ENCODE results near the gene VIL1.

Gene VIL1

GRCh38 chr2:218395090-218395444, 23.9 kb upstream of the VIL1 start:
- no peak for DNase-seq (ENCODE audit: low spot score)

GRCh38 chr2:218395456-218395825, 23.5 kb upstream of the VIL1 start:
- no peak for DNase-seq (ENCODE audit: low spot score)

- DNase-seq (ENCODE audit: low spot score), result peak; percentile 95
These were observed 22.9 kb upstream of the VIL1 start for GRCh38 chr2:218395826-218396687.

DNA sequence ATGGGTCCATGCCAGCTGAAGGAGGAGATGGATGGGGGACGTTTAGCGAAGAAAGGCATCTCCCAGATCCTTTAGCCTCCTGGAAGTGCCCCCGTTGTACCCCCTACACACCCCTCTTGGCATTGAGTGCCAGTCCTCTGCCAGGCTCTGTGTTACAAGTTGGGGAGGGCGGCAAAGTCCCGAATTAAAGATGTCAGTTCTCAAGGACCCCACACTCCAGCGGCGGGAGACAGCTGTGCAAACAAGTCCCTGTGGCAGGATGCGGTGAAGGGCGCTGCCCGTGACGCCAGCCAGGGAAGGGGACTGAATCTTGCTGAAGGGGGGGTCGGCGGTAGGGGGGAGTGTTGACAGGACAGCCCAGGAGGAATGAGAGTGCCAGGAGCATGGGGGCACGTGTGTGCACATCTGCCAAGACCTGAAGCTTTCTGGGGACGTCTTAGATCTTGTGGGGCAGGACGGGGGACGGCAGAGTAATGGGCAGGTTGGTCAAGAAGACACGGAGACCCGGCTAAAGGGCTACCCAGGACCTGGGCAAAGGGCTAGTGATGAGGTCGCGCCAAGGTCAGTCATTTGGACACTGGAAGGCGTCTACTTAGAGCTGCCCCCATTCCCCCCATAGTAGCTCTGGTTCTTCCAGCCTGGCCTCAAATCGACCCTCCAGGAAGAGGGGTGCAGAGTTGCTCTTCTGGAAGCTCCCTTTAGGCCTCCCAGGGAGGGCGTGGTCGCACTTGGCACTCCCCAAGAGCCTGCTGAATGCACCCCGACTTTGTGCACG, 22.0 kb upstream of the VIL1 start:
- DNase-seq (ENCODE audit: low spot score), result peak; percentile 76

DNA sequence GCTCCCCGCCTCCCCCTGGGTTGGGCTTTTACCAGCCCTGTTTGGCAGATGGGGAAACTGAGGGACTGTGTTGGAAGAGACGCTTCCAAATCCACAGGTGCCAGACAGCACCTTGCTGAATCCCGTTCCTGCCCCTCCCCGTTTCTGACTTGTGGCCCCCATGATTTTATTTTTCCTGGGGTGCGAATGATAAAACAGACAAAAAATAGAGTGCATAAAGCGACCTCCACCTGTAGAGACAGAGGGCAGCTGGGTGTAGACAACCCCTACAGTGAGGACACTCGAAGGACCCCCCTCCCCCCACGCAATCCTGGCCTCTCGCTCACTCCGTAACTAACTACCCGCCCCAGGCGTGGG, 21.5 kb upstream of the VIL1 start:
- no peak for DNase-seq (ENCODE audit: low spot score)

GRCh38 chr2:218397820-218398436, 21.0 kb upstream of the VIL1 start:
- no peak for DNase-seq (ENCODE audit: low spot score)

DNA sequence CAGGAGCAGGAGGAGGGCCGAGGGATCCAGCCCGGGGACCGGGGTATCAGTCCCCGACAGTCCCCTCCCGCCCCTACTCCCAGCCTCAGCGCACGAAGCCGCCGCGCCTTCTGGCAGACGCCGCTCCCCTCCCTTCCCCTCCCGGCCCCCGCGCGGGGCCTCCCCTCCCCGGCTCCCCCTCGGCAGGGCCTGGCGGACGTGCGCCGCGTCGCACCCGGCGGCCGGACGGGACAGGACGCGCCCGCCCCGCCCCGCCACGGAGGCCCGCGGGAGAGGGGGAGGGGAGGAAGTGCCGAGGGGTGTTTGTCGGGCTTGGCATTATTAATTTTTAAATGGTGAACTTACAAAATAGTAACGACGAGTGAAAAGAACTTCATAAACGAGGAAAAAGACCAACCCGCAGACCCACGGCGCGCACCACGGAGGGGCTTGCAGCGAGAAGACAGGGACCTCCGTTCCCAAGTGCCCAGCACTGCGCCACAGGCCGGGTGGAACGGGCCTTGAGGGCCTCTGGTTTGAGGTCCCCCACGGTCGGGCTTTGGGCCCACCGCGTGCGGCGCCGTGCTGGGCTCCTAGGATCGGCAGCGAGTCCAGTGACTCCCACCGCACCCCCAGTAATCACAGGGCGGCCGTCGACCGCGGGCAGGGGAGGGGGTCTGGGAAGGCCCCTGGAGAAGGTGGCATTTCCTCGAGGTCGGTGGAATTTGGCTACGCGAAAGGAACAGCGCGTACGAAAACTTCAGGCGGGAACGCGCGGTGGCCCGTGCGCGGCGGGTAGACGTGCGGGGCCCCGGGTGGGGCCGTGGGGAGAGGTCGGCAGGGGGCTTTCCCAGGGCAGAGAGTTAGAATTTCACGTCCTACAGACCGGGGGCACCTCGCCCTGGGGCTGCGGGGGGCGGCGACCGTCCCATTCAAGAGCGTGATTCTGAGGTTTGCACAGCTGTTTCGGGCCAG, 20.2 kb upstream of the VIL1 start:
- DNase-seq (ENCODE audit: low spot score), result peak; percentile 74

DNA sequence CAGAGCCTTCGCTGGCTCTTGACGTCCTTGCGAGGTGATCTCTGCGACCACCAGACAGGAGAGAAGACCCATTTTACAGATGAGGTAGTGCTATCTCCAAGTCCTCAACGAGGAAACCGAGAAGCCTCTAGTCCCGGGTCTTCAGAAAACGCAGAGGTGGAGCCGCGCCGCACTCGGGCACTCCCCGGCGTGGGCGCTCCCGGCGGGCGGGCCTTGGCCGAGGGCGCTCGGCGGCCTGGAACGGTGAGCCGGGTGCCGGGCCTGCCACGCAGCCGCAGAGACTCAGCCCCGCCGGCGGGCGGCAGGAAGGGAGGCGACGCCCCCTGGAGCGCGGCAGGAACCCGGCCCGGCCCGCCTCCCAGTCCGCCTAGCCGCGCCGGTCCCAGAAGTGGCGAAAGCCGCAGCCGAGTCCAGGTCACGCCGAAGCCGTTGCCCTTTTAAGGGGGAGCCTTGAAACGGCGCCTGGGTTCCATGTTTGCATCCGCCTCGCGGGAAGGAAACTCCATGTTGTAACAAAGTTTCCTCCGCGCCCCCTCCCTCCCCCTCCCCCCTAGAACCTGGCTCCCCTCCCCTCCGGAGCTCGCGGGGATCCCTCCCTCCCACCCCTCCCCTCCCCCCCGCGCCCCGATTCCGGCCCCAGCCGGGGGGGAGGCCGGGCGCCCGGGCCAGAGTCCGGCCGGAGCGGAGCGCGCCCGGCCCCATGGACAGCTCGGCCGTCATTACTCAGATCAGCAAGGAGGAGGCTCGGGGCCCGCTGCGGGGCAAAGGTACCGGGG, 19.3 kb upstream of the VIL1 start, which contains the start of gene CTDSP1:
Gene CTDSP1, plus strand, starts transcription at position 478 of the 776 bp plus-strand sequence. Its CDS starts 223 bp downstream, at position 701.
- peak; percentile 92 for DNase-seq (ENCODE audit: low spot score)

DNA sequence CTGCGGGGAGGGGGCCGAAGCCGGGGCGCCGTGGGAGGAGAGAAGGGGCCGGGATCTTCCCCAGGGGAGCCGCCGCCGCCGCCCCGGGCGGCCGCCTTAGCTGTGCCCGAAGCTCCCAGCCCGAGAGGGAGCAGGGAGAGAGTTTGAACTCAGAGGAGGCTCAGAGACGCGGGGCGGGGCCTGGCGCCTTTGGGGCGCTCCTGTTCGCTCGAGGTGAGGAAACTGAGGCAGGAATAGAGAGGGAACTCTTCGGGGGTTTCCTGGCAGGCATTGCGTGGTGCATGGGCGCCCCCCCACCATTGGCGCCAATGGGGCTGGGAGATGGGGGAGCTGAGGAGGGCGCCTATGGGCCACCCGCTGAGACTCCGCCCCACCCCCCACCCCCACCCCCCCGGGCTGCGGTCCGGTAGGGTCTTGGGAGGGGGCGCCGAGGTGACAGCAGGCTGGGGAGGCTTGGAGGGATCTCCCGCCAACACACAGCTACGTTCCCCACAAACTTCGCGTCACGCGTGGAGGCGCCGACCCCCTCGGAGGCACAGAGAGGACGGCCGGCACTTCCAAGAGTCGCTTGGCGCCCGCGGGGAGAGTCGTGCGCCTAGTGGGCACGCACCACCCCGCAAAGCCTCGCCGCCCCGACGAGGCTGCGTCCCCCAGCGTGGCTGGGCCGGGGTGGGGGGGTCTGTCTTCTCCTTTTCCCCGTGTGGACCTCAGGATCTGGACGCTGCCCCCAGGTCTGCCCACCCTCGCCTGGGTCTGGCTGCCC, 18.6 kb upstream of the VIL1 start:
- no peak for DNase-seq (ENCODE audit: low spot score)

GRCh38 chr2:218400930-218401881, 17.7 kb upstream of the VIL1 start:
- no peak for DNase-seq (ENCODE audit: low spot score)

DNA sequence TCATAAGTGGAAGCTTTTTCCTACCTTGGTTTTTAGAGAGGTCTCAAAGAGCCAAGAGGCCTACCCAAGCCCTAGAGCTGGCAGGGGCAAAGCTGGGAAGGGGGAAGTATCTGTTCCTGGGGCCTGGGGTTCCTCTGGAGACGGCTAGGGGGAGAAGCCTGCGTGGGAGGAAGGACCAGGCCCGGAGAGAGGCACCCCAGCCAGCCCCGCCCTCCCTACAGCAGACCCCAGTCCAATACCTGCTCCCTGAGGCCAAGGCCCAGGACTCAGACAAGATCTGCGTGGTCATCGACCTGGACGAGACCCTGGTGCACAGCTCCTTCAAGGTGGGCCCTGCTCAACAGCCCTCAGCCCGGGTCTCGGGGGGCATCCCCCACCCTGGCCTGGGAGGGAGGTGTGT, 17.0 kb upstream of the VIL1 start:
- DNase-seq (ENCODE audit: low spot score), result no peak

DNA sequence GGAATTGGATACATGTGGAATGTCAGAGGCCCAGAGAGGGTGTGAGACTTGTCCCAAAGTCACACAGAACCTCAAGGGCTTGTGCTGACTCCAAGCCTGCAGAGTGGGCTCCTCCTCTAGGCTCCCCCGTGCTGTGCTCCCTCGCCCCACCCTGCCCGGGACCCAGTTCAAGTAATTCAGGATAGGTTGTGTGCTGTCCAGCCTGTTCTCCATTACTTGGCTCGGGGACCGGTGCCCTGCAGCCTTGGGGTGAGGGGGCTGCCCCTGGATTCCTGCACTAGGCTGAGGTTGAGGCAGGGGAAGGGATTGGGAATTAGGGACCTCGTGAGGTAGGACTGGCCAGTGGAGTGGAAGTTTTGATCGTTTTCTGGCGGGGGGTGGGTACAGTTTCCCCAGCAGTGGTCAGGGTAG, 16.4 kb upstream of the VIL1 start:
- no peak for DNase-seq (ENCODE audit: low spot score)

GRCh38 chr2:218402911-218403411, 16.0 kb upstream of the VIL1 start:
- DNase-seq (ENCODE audit: low spot score), result no peak

- no peak for DNase-seq (ENCODE audit: low spot score)
These were observed 15.1 kb upstream of the VIL1 start for GRCh38 chr2:218403810-218404209.

- no peak for DNase-seq (ENCODE audit: low spot score)
These were observed 14.4 kb upstream of the VIL1 start for GRCh38 chr2:218404351-218405085.

- DNase-seq (ENCODE audit: low spot score), result no peak
These were observed 13.7 kb upstream of the VIL1 start for GRCh38 chr2:218405086-218405745.

GRCh38 chr2:218405746-218406208, 13.1 kb upstream of the VIL1 start:
- DNase-seq (ENCODE audit: low spot score), result no peak

All from Ammon's horn (tissue), 1 donor.